Neural progenitor cell (in vitro differentiated cells): ENCODE measurements around the gene TIGD4.

Source experiments
- EZH2 ChIP-seq: fragments of 200-600 bp; sonication (generic); IDR thresholded peaks from 2 replicates; pipeline ENCODE4 v1.6.1; 2017; ENCODE audit warnings: antibody characterized with exemption, mild to moderate bottlenecking, moderate library complexity
- TF ChIP-seq, protein P1 (sequence below): fragments of 200-600 bp; sonication (generic); IDR thresholded peaks from 2 replicates; pipeline ENCODE4 v1.5.1; 2017; ENCODE audit warnings: antibody characterized with exemption, mild to moderate bottlenecking

GRCh38 chr4:152808670-152809069, 29.1 kb upstream of the TIGD4 start:
- TF ChIP-seq, protein P1, sequence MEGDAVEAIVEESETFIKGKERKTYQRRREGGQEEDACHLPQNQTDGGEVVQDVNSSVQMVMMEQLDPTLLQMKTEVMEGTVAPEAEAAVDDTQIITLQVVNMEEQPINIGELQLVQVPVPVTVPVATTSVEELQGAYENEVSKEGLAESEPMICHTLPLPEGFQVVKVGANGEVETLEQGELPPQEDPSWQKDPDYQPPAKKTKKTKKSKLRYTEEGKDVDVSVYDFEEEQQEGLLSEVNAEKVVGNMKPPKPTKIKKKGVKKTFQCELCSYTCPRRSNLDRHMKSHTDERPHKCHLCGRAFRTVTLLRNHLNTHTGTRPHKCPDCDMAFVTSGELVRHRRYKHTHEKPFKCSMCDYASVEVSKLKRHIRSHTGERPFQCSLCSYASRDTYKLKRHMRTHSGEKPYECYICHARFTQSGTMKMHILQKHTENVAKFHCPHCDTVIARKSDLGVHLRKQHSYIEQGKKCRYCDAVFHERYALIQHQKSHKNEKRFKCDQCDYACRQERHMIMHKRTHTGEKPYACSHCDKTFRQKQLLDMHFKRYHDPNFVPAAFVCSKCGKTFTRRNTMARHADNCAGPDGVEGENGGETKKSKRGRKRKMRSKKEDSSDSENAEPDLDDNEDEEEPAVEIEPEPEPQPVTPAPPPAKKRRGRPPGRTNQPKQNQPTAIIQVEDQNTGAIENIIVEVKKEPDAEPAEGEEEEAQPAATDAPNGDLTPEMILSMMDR, result no peak
- TF ChIP-seq EZH2, result no peak
